Tibial artery (tissue), 4 donors: ENCODE data around the gene GALNT11.

Experiments
- DNase-seq, 2 donors: peaks; one replicate each; pipeline ENCODE4 v3.0.0-alpha.2; 2019
- H3K27ac ChIP-seq, 2 donors: fragments of 200-600 bp; sonication (generic) in 1 of 2; 1 replicate in 1 of 2; 2 replicates in 1 of 2; pipeline ENCODE4 v1.5.1; 2018 to 2019; ENCODE audit warnings: mild to moderate bottlenecking in 1 of 2
- H3K27me3 ChIP-seq, 2 donors: fragments of 200-600 bp; sonication (generic) in 1 of 2; one replicate each; pipeline versions ENCODE4 v1.5.1 to v1.6.0; 2016 to 2019
- H3K36me3 ChIP-seq, 3 donors: fragments of 200-600 bp; sonication (generic) in 2 of 3; one replicate each; pipeline ENCODE4 v1.5.1; 2016 to 2019; ENCODE audit warnings: mild to moderate bottlenecking in 2 of 3
- H3K4me1 ChIP-seq, 4 donors: fragments of 200-600 bp; sonication (generic) in 2 of 4; 1 replicate in 3 of 4; 2 replicates in 1 of 4; pipeline ENCODE4 v1.5.1; 2016 to 2019
- H3K4me3 ChIP-seq, 2 donors: fragments of 200-600 bp; sonication (generic) in 1 of 2; 1 replicate in 1 of 2; 2 replicates in 1 of 2; pipeline ENCODE4 v1.5.1; 2018 to 2019; ENCODE audit warnings: mild to moderate bottlenecking in 2 of 2
- H3K9me3 ChIP-seq, 3 donors: fragments of 200-600 bp; sonication (generic) in 1 of 3; one replicate each; pipeline ENCODE4 v1.5.1; 2016 to 2019
- intact Hi-C: fragments of 100-400 bp; cut with DNase I; formaldehyde crosslinking; loops from one replicate; pipeline ENCODE4 v1.15.0; 2023; ENCODE audit warnings: low total_unique reads
- TF ChIP-seq, protein P1 (sequence below), 2 experiments: fragments of 200-600 bp in 1 of 2; fragments of 450-650 bp in 1 of 2; IDR thresholded peaks; one replicate each; pipeline ENCODE4 v1.5.1; 2017 to 2019; ENCODE audit warnings: antibody characterized with exemption in 2 of 2, mild to moderate bottlenecking in 1 of 2, moderate library complexity in 1 of 2

GALNT11 gene

DNA sequence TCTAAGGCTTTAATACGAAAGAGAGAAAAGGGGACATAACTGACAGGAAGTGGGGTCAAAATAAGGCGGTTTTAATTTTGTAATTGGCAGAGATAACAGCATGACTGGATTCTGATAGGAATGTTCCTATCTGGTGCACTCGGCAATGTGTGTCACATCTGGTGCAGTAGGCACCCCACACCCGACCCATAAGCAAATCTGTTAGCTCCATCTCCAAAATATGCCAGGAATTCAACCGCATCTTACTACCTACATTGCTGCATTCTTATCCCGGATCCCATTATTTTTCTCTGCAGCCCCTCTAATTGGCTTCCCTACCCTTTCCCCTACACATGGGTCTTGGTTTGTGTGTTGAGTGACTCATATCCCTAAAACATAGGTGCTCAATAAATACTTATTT is 19.1 kb upstream of the GALNT11 start:
- Histone ChIP-seq H3K4me1 (no peaks in the 10 kb centered on the region), H3K9me3 (no peaks in the 10 kb centered on the region), H3K4me3 (no peak overlapping the region), H3K27me3 (no peaks in the 10 kb centered on the region), H3K36me3 (no peaks in the 10 kb centered on the region), H3K27ac (no peak overlapping the region)
- DNase-seq = no peak
- intact Hi-C loops = no loop called here
- TF ChIP-seq, protein P1, sequence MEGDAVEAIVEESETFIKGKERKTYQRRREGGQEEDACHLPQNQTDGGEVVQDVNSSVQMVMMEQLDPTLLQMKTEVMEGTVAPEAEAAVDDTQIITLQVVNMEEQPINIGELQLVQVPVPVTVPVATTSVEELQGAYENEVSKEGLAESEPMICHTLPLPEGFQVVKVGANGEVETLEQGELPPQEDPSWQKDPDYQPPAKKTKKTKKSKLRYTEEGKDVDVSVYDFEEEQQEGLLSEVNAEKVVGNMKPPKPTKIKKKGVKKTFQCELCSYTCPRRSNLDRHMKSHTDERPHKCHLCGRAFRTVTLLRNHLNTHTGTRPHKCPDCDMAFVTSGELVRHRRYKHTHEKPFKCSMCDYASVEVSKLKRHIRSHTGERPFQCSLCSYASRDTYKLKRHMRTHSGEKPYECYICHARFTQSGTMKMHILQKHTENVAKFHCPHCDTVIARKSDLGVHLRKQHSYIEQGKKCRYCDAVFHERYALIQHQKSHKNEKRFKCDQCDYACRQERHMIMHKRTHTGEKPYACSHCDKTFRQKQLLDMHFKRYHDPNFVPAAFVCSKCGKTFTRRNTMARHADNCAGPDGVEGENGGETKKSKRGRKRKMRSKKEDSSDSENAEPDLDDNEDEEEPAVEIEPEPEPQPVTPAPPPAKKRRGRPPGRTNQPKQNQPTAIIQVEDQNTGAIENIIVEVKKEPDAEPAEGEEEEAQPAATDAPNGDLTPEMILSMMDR (IDR thresholded peaks at IDR 0.05) = no peak

DNA sequence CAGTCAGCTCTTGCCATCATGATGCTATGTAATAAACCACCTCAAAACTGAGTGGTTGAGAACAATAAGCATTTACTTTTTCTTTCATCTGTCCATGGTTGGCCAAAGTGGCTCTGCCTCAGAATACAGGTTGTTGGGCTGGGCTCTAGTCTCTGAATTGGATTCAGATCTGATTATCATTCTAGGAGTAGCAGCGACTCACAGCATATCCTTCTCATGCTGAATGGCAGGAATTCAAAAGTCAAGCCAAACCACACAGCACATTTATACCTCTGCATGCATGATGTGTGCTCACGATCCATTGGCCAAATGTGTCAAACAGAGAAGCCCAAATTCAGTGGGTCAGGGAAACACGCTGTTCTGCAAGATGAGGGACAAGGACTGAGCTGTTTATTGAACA is 13.6 kb upstream of the GALNT11 start:
- DNase-seq = no peak

DNA sequence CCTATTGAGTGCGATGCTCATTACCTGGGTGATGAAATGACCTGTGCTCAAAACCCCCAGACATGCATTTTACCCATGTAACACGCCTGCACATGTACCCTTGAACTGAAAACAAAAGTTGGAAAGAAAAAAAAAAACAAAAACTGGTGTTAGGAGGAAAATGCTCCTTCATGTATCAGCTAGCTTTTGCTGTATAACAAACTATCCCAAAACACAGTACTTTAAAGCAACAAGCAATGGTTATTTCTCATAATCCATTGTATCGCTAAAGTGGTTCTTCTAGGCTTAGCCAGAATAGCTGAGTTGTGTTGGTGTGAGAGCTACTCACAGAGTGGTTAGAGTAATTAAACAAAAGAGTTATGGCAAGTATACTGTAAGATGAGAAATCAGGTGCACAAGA is 12.2 kb upstream of the GALNT11 start:
- intact Hi-C loops = no loop called here
- H3K9me3 ChIP-seq = no peaks in the 10 kb centered on the region

More for the DNA sequence above, 13.6 kb upstream of the GALNT11 start:
- Histone ChIP-seq H3K9me3 (no peaks in the 10 kb centered on the region), H3K27me3 (peaks cover 0 to 2% of the 10 kb centered on the region in 2 donors), H3K36me3 (no peaks in the 10 kb centered on the region), H3K4me3 (no peak overlapping the region), H3K27ac (no peak overlapping the region), H3K4me1 (no peaks in the 10 kb centered on the region)
- TF ChIP-seq, protein P1 (IDR thresholded peaks at IDR 0.05) = no peak
- intact Hi-C loops = no loop called here

DNA sequence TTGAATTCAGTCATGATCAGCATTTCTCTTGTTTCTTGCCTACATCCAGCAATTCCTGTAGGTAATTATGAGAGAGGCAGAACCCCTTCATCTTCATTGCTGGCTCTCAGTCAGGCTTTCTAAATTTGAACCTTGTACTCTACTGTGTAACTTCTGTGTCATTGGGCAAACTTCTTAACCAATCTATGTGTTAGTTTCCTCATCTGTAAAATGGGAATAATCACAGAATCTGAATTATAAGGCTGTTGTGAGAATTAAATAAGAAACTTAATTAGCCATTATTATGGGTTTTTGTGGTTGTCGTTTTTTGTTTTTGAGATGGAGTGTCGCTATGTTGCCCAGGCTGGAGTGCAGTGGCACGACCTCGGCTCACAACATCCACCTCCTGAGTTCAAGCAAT is 11.5 kb upstream of the GALNT11 start:
- TF ChIP-seq, protein P1 (IDR thresholded peaks at IDR 0.05) = no peak
- Histone ChIP-seq H3K4me3 (no peak overlapping the region), H3K9me3 (no peaks in the 10 kb centered on the region), H3K36me3 (no peaks in the 10 kb centered on the region), H3K4me1 (no peaks in the 10 kb centered on the region), H3K27me3 (peaks cover 0 to 2% of the 10 kb centered on the region in 2 donors), H3K27ac (no peak overlapping the region)
- DNase-seq = no peak
- intact Hi-C loops = no loop called here

More for the DNA sequence above, 12.2 kb upstream of the GALNT11 start:
- Histone ChIP-seq H3K4me3 (no peak overlapping the region), H3K36me3 (no peaks in the 10 kb centered on the region), H3K27me3 (peaks cover 0 to 2% of the 10 kb centered on the region in 2 donors), H3K27ac (no peak overlapping the region), H3K4me1 (no peaks in the 10 kb centered on the region)
- TF ChIP-seq, protein P1 (IDR thresholded peaks at IDR 0.05) = no peak
- no peak for DNase-seq

DNA sequence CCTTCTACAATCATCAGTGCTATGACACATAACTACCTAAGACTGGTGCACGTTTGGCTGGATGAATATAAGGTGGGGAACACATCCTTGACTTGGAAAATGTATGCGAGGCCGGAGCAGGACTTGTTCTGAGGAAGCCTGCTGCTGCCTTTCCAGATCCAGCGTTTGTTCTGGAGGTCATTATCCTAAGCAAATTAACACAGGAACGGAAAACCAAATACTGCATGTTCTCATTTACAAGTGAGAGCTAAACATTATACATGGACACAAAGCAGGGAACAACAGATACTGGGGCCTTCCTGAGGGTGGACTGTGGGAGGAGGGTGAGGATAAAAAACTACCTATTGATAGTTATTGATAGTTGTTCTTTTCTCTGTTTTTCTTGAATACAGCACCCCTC is 10.8 kb upstream of the GALNT11 start:
- Histone ChIP-seq H3K9me3 (no peaks in the 10 kb centered on the region), H3K4me1 (no peaks in the 10 kb centered on the region), H3K36me3 (no peaks in the 10 kb centered on the region), H3K27ac (no peak overlapping the region), H3K4me3 (no peak overlapping the region), H3K27me3 (peaks cover 0 to 2% of the 10 kb centered on the region in 2 donors)
- TF ChIP-seq, protein P1 (IDR thresholded peaks at IDR 0.05) = no peak
- DNase-seq = no peak
- intact Hi-C loops = no loop called here

DNA sequence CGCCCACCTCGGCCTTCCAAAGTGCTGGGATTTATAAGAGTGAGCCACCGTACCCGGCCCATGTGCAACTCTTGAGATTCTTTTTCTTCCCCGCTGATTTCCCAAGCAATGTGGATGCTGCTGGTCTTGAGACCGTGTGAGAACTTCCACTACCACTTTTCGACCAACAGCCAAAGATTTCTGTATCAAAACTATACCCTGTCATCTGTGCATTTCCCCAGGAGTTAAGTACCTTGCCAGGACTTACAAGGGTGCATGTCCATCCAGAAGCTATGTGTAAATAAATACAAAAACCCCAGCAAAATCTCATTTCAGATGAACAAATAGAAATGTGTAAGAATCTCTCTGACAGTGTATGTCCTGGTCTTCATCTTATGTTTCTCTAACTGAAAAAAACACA is 9.9 kb upstream of the GALNT11 start:
- Histone ChIP-seq H3K27ac (no peak overlapping the region), H3K27me3 (peaks cover 0 to 2% of the 10 kb centered on the region in 2 donors), H3K36me3 (no peaks in the 10 kb centered on the region), H3K9me3 (no peaks in the 10 kb centered on the region), H3K4me1 (no peaks in the 10 kb centered on the region), H3K4me3 (no peak overlapping the region)
- no peak for DNase-seq
- intact Hi-C loops = no loop called here
- TF ChIP-seq, protein P1 (IDR thresholded peaks at IDR 0.05) = no peak
